ENCODE measurements around the gene LIF.

DNA sequence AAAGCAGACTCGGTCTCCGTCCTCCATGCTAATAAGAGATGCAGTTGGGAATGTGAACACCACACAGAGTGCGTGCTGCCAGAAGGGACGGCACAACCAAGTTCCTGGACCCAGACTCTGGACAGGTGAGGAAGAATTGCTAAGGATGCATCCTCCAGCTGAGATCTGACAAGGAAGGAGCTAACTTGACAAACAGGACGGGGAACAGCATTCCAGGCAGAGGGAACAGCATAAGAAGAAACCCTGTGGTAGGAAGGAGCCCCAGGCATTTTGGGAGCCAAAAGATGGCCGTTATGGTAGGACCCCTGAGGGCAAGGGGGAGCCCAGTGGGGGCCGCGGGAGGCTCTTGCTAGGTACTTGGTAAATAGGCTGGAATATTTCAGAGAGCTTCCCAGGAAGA lies 14.1 kb upstream of the LIF start:
- TF ChIP-seq CTCF (IDR thresholded peaks at IDR 0.05) = no peak
- TF ChIP-seq POLR2A (IDR thresholded peaks at IDR 0.05) = no peak

Data from tibial nerve (tissue), 3 donors.